ENCODE data around the gene C15orf40. TPM values are rescaled to one million over a fixed set of nuclear protein-coding genes. Genes with fewer than 3 reads are reported as not detected.

C15orf40 gene
- total RNA-seq, 4 donors from 2014 or later = 9.7 to 31.6 (median 22.4) TPM

DNA sequence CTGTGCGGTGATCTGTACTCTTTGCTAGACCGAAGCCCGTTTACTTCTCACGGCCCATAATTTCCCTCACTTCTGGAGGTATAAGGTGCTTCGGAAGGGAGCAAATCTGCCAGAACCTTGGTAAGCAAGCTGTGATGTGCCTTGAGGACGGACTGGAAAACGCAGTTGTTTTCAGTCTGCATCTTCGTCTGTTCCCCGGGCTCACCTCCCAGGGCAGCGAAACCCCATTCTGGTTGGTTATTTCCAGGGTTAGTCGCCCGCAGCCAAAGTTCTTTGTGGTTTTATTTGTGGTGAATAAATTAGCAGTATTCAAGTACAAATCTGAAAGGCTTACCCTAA lies 25.0 kb downstream of the C15orf40 start:
- H3K4me3 ChIP-seq (replicated peaks in 1 of 3) = peak overlapping the region; percentile 21 to 73 (median 63)
- peaks cover 10 to 17% of the 10 kb centered on the region in 2 donors for H3K36me3 ChIP-seq
- 0 to 3% methylated on average over 12 of the region's 12 CpGs for WGBS, 2 donors
- TF ChIP-seq, protein P1, sequence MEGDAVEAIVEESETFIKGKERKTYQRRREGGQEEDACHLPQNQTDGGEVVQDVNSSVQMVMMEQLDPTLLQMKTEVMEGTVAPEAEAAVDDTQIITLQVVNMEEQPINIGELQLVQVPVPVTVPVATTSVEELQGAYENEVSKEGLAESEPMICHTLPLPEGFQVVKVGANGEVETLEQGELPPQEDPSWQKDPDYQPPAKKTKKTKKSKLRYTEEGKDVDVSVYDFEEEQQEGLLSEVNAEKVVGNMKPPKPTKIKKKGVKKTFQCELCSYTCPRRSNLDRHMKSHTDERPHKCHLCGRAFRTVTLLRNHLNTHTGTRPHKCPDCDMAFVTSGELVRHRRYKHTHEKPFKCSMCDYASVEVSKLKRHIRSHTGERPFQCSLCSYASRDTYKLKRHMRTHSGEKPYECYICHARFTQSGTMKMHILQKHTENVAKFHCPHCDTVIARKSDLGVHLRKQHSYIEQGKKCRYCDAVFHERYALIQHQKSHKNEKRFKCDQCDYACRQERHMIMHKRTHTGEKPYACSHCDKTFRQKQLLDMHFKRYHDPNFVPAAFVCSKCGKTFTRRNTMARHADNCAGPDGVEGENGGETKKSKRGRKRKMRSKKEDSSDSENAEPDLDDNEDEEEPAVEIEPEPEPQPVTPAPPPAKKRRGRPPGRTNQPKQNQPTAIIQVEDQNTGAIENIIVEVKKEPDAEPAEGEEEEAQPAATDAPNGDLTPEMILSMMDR (IDR thresholded peaks at IDR 0.05) = no peak
- TF ChIP-seq POLR2A (IDR thresholded peaks at IDR 0.05) = no peak
- no peaks in the 10 kb centered on the region for H3K27me3 ChIP-seq
- H3K9me3 ChIP-seq = no peaks in the 10 kb centered on the region
- H3K27ac ChIP-seq = peak overlapping the region in 2 of 3 donors; percentile 73 to 77
- intact Hi-C loops (cut with DNase I) = loop anchor here (10.0 kb wide), 1 partner anchor 58 kb away; no protein-coding TSS in a partner anchor
- DNase-seq = peak; percentile 4 to 6
- peaks cover 11 to 12% of the 10 kb centered on the region in 2 donors for H3K4me1 ChIP-seq

DNA sequence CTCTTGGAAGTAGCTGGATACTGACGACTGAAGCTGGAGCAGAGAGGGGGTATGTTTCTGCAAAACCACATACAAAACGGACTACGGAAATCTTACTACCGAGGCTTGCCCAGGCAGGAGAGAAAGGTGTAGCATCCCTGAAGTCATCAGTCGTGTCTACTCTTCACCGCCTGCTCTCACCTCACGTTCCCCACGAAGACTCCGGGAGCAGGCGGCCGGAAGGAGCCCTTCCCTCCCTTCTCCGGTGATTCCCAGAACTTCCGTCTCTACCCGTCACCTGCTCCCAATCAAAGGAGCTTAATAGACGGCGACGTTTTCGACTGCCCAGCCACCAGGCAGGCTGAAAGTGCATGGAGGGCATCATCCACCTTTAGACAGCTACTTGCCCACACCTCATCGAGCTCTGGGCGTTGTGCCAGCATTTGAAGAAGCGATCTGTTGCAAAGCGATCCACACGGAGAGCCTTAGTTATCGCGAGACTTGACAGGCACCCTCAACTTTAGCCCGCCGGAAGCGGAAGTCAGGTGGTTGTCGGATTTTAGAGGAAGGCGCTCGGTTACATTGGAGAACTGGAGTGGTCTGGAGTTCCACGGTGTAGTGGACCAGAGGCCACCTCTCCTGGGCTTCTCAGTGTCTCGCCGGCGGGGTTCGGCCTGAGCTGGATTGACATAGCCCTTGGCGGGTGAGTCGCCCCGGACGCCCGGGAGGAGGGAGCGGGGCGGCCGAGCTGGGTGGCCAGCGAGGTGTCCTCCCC lies 25.6 kb downstream of the C15orf40 start, which contains the start of gene RAMAC:
RAMAC (plus strand) TSS at position 523 of the 754 bp plus-strand sequence. CDS start 2,809 bp downstream, outside the sequence.
- Histone ChIP-seq H3K4me1 (peaks cover 11 to 12% of the 10 kb centered on the region in 2 donors), H3K9me3 (no peaks in the 10 kb centered on the region), H3K36me3 (peaks cover 10 to 13% of the 10 kb centered on the region in 2 donors), H3K27me3 (no peaks in the 10 kb centered on the region), H3K27ac (peak within 1 kb of the TSS; percentile 37 to 77 (median 73)), H3K4me3 (replicated peaks in 1 of 3) (peak within 1 kb of the TSS; percentile 21 to 73 (median 63))
- TF ChIP-seq, protein P1 (IDR thresholded peaks at IDR 0.05) = peak in 1 of 6 experiments; percentile 8
- TF ChIP-seq POLR2A (IDR thresholded peaks at IDR 0.05) = peak; percentile 30 to 79
- intact Hi-C loops (cut with DNase I) = loop anchor here (10.0 kb wide), 1 partner anchor 59 kb away; no protein-coding TSS in a partner anchor
- 2% methylated on average over 33 to 40 of the region's 45 CpGs for WGBS, 2 donors
- DNase-seq = peak; percentile 100

DNA sequence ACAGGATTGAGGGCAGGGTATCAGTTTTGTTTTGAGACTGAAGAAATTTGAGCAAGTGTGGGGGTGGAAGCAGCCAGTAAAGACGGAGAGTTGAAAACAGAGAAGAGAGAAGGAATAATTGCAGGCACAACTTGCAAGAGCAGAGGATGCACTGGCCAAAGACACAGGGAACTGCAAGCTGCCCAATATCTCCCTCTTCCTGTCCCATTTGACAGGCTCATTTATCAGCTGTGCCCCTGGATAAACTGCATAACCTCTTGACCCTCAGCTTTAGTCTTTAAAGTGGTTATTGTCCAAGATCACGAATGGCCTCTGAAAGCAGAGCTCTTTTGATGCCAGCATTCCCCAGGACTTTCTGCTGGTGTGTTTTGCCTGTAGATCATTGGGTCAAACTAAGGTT lies 30.5 kb downstream of the C15orf40 start:
- no peaks in the 10 kb centered on the region for H3K27me3 ChIP-seq
- intact Hi-C loops (cut with DNase I) = loop anchor here (10.0 kb wide), 1 partner anchor 64 kb away; no protein-coding TSS in a partner anchor
- H3K4me1 ChIP-seq = peaks cover 5% of the 10 kb centered on the region in 2 donors
- no peak for TF ChIP-seq POLR2A (IDR thresholded peaks at IDR 0.05)
- TF ChIP-seq, protein P1 (IDR thresholded peaks at IDR 0.05) = no peak
- H3K36me3 ChIP-seq = no peaks in the 10 kb centered on the region
- no peak overlapping the region for H3K27ac ChIP-seq
- no peaks in the 10 kb centered on the region for H3K9me3 ChIP-seq
- 52 to 54% methylated on average over 2 of the region's 2 CpGs for WGBS, 2 donors
- DNase-seq = no peak
- no peak overlapping the region for H3K4me3 ChIP-seq (replicated peaks in 1 of 3)

DNA sequence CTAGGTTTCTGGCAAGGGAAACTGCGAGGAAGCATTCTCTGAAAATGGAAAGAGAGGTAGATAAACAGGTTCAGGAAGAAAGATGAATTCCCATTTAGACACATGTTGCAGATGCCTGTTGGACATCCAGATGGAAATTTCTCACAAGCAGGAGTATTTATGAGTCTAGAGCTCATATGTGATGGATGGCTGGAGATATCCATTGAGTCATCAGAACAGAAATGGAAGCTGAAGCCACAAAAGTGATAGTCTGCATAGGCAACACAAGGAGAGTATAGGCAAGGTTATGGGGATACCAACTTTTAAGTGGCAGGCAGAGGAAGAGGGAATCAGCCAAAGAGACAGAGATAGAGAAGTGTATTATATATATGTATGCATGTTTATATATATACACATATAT lies 31.7 kb downstream of the C15orf40 start:
- no peaks in the 10 kb centered on the region for H3K4me1 ChIP-seq
- no peak overlapping the region for H3K4me3 ChIP-seq (replicated peaks in 1 of 3)
- no peak for DNase-seq
- intact Hi-C loops (cut with DNase I) = loop anchor here (10.0 kb wide), 1 partner anchor 65 kb away; no protein-coding TSS in a partner anchor
- no peak overlapping the region for H3K27ac ChIP-seq
- H3K9me3 ChIP-seq = no peaks in the 10 kb centered on the region
- no peak for TF ChIP-seq POLR2A (IDR thresholded peaks at IDR 0.05)
- TF ChIP-seq, protein P1 (IDR thresholded peaks at IDR 0.05) = no peak
- no peaks in the 10 kb centered on the region for H3K36me3 ChIP-seq
- 96 to 97% methylated on average over 1 of the region's 1 CpG for WGBS, 2 donors
- no peaks in the 10 kb centered on the region for H3K27me3 ChIP-seq

DNA sequence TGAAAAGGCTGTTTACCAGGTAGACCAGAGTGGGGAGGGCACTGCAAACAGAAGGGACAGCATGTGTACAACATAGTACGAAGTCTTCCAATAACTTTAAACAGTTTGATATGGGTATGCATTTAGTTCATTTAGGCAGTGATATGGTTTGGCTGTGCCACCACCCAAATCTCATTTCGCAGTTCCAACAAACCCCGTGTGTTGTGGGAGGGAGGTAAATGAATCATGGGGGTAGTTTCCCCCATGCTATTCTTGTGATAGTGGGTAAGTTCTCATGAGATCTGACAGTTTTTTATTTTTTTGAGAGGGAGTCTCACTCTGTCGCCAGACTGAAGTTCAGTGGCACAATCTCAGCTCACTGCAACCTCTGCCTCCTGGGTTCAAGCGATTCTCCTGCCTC lies 33.0 kb downstream of the C15orf40 start:
- Histone ChIP-seq H3K36me3 (no peaks in the 10 kb centered on the region), H3K27me3 (no peaks in the 10 kb centered on the region), H3K4me3 (replicated peaks in 1 of 3) (no peak overlapping the region), H3K27ac (no peak overlapping the region), H3K9me3 (no peaks in the 10 kb centered on the region), H3K4me1 (no peaks in the 10 kb centered on the region)
- TF ChIP-seq, protein P1 (IDR thresholded peaks at IDR 0.05) = no peak
- no peak for TF ChIP-seq POLR2A (IDR thresholded peaks at IDR 0.05)
- intact Hi-C loops (cut with DNase I) = no loop called here
- DNase-seq = no peak
- 92 to 95% methylated on average over 5 of the region's 5 CpGs for WGBS, 2 donors
